GM21381 (cell line): Measurements from ENCODE around the gene PRKCA.
A peak's percentile ranks its signal among the peaks of the same experiment; 100 is the strongest.
"Not testable (repeated sequence)": the region's sequence is repeated elsewhere in the genome, so short reads cannot be mapped to it uniquely, and the experiment has no call there.

Experiments
- ATAC-seq: cut with Tn5 transposase; IDR thresholded peaks from one replicate; pipeline ENCODE4 v1.9.1; 2021; ENCODE audit warnings: mild to moderate bottlenecking, moderate library complexity; ENCODE audit not compliant: unreplicated experiment

Gene PRKCA

GRCh38 chr17:66287911-66288310 lies 14.5 kb upstream of the PRKCA start:
- ATAC-seq = no peak

DNA sequence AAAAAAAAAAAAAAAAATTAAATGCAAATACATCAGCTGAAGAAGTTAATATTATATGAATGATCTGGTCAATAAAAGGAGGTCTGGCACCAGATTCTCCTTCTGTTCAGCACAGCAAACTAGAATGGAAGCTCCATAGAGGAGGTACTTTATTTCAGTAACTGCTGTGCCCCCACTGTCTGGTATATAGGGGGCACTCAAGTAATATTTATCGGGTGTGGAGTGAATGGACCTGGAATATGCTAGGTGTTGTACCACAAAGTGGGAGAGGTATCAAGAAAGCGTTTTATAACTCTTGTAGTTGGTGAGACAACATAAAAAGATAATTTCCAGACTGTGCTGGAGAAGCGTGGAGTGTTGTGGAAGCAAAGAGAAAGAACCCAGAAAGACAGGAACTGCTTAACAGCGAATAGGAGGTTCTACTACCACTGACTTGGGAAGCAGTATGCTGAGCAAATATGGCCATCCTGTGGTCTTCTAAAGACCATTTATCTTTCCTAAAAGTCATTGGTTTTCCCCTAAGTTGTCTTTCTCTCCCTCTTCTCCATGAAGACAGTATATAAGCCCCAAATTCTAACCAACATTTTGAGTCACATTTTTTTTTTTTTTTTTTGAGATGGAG lies 12.2 kb upstream of the PRKCA start:
- ATAC-seq = no peak

GRCh38 chr17:66292353-66292752 lies 10.1 kb upstream of the PRKCA start:
- no peak for ATAC-seq

- no peak for ATAC-seq
Measured at GRCh38 chr17:66296289-66296725, 6.1 kb upstream of the PRKCA start.

- ATAC-seq = not testable (repeated sequence)
Measured at GRCh38 chr17:66297443-66297842, 5.0 kb upstream of the PRKCA start.

GRCh38 chr17:66299711-66300110 lies 2.7 kb upstream of the PRKCA start:
- no peak for ATAC-seq

- no peak for ATAC-seq
Measured at GRCh38 chr17:66300956-66301355, 1.5 kb upstream of the PRKCA start.

- ATAC-seq = no peak
Measured at GRCh38 chr17:66301367-66301863, 998 bp upstream of the PRKCA start.

DNA sequence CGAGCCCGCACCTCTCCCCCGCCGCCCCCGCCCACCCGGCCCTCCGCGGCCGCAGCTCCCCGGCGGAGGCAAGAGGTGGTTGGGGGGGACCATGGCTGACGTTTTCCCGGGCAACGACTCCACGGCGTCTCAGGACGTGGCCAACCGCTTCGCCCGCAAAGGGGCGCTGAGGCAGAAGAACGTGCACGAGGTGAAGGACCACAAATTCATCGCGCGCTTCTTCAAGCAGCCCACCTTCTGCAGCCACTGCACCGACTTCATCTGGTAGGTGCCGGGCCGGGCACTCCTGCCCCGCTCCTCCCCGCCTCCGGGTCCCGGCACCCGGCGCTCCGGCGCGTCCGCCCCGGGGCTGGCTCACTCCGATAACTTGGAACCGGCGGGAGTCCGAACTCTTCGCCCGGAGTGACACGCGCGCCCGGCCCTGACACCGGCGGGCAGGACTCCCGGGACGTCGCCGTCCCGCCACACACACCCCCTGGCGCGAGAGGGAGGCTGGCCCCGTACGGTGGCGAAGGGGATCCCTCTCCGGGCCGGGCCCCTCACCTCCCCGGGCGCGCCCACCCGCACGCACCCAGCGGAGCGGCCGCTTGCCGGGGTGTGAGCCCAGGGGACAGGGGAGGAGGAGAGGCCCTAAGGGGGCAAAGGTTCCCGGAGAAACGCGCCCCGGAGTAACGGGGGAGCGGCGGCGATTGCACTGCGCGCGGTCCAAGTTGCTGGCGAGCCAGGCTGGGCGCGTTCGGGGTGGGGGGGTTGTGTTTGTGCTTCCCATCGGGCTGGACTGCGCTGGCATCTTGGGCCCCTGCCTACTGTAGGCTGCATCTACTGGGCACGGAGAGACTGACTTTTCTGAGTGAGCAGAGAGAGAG lies 581 bp downstream of the PRKCA start:
- ATAC-seq = peak; percentile 22

DNA sequence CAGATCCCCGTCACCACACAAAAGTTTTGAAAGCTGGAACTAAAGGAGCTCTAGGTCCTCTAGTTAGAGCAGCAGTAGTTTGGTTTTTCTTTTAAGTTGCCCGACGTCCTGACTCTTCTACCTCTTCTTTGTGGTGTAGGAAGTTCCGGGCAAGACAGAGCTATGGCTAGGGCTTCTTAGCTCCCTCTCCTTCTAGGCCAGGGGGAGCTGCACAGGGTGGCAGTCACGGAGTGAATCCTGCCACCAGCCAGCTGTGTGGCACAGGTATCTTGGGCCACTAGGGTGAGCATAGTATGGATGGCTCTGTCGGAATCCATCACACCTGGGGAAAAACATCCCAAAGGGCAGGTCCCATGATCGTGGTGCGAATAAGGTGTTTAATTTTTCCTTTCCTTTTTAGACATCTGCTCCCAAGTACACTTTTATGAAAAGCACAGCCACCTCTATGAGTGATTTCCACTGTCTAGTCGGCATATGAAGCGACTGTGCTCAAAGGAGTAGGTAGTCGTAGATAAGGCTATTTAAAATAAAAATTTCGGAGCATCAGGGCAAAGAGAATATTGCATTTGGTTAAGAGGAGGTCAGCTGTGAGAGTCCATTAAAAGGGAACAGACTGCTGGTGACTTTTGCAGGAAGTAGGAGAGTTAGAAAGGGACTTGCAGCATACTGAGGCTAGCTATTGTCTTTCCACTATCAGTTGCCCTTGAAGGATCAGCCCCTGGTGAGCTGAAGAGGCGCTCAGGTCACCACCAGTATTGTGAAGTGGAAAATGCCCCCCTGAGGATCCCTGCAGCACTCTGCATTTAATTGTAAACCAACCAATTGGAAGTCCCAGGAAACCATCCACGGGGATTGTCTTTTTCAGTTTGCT lies 2.1 kb downstream of the PRKCA start:
- ATAC-seq = no peak

DNA sequence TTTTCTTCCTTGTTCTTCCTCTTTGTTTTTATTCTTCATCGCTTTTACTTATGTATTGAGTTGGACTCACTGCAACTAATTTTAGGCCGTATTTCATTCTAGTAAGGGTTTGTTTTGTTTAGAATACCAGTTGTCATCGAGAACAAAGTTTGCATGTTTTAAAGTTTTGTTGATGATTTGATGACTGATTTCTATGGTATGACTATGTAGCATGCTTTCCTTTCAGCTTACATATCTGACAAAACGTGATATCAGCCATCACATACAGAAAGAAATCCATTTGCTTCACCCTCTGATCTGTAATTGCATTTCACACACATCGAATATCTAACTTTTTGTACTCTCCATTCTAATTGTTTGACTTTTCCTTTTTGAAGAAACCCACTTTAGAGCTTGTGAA lies 4.0 kb downstream of the PRKCA start:
- ATAC-seq = no peak

DNA sequence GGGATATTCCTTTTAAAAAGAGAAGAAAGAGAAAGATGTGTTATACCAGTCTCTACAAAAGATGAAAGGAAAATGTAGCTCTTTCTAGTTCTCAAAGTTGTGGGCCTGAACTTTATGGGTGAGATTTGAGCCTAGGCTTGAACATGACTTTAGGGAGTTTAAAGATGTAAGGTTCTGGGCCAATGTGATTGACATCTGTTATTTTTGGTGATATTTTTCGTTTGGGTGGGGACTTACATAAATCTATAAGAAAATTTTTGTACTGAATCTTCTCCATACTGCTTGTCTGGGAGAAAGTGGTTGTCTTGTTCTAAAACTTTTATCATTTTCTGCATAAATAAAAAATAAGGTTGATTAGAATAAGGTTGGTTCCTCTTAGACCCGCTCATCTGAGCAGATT lies 4.8 kb downstream of the PRKCA start:
- no peak for ATAC-seq

- ATAC-seq = no peak
Measured at GRCh38 chr17:66308856-66309255, 6.4 kb downstream of the PRKCA start.

GRCh38 chr17:66309793-66310192 lies 7.4 kb downstream of the PRKCA start:
- no peak for ATAC-seq

- no peak for ATAC-seq
Measured at GRCh38 chr17:66310528-66311148, 8.2 kb downstream of the PRKCA start.

DNA sequence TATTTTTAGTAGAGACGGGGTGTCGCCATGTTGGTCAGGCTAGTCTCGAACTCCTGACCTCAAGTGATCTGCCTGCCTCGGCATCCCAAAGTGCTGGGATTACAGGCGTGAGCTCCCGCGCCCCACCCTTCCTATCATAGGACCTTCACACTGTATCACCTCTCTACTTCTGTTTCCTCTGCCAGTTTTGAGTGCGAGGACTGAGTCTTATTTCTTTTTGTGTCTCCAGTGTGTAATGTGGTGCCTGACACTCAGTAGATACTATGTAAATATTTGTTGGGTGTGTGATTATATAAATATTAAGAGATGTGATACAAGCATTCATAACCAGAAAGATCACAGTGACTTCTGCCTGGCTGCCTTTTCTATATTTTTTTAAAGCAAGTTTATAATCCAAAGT lies 10.5 kb downstream of the PRKCA start:
- ATAC-seq = no peak

DNA sequence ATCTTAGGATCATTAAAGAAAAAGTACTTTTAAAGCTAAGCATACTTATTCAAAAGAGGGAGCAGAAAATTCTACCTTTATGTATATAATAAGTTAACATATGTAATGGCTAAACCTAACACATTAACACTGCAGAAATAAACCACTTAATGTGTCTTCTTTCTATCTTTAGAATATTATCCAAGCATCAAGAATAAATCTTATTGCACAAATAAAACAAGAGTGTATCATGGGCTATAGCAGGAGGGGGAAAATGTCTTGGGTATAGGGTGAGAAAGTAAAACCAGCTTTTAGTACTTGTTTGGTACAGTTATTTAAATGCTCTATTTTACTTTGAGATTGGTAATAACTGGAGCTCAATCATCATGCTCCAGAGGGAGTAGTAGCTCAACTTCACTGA lies 10.9 kb downstream of the PRKCA start:
- ATAC-seq = no peak

- ATAC-seq = no peak
Measured at GRCh38 chr17:66313995-66314659, 11.7 kb downstream of the PRKCA start.

GRCh38 chr17:66317629-66318028 lies 15.2 kb downstream of the PRKCA start:
- ATAC-seq = no peak

DNA sequence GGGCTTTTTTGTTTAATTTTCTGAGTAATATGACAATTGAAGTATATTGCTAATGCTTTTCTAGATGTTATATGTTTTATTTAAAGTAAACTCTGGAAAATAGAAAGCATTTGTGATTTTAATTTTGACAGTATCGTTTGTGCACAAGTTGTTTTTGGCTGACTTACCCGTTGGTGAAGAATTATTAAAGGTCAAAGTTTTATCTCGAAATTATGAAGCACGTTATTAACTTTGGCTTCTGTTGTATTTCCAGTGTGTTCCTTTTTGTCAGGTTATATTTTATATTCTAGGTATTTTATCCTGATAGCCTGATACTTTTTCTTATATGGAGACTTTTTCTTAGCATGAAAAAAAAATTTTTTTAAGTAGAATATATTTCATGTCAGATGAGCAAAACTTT lies 16.8 kb downstream of the PRKCA start:
- no peak for ATAC-seq
